Coronary artery (tissue), 2 donors: Measurements from ENCODE around the gene SUPT7L.

Source experiments
- DNase-seq: peaks from one replicate; pipeline ENCODE4 v3.0.0-alpha.2; 2017; ENCODE audit warnings: low spot score
- H3K27ac ChIP-seq, 2 donors: fragments of 200-600 bp; sonication (generic); one replicate each; pipeline ENCODE4 v1.5.1; 2016 to 2019
- H3K4me3 ChIP-seq: fragments of 200-600 bp; sonication (generic); 2 replicates; pipeline ENCODE4 v1.5.1; 2016; ENCODE audit warnings: mild to moderate bottlenecking, moderate library complexity
- TF ChIP-seq, protein P1 (sequence below): fragments of 200-600 bp; sonication (generic); IDR thresholded peaks from one replicate; pipeline ENCODE4 v1.5.1; 2019; ENCODE audit warnings: antibody characterized with exemption

The SUPT7L gene, protein sequence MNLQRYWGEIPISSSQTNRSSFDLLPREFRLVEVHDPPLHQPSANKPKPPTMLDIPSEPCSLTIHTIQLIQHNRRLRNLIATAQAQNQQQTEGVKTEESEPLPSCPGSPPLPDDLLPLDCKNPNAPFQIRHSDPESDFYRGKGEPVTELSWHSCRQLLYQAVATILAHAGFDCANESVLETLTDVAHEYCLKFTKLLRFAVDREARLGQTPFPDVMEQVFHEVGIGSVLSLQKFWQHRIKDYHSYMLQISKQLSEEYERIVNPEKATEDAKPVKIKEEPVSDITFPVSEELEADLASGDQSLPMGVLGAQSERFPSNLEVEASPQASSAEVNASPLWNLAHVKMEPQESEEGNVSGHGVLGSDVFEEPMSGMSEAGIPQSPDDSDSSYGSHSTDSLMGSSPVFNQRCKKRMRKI

DNA sequence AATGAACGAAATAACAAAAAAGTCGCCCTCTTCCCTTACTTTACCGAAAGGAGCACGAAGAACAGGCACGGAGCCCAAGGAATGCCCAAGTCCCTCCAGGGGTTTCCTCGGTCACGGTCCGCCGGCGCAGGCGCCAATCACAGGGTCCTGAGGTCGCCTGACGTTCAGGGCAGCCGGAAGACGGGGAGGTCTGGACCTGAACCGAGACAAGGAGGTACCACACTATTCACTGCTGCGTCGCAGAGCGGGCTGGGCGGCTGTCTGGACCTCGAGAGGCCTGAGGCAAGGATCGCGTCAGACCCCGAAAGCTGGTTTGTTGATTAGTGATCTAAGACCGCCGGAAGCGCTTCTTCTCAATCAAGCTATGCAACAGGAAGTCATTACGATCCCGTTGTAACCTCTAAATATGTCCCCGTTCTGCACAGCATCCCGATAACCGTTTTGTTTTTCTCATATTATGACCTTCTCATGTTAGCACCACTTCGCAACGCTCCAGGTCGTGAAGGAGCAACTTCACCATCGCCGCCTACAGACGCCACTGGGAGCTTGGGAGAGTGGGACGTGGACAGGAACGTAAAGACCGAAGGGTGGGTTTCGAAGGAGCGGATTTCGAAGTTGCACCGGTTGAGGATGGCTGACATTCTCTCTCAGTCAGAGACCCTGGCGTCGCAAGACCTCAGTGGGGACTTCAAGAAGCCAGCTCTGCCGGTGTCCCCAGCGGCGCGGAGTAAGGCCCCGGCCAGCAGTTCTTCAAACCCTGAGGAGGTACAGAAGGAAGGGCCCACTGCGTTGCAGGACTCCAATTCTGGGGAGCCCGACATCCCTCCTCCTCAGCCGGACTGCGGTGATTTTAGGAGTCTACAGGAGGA lies at the start of gene SUPT7L, which contains the start of gene SLC4A1AP:
TSS of gene SUPT7L (minus strand) at position 330 of the 869 bp plus-strand sequence. CDS start 1,422 bp downstream, outside the sequence.
TSS of gene SLC4A1AP (plus strand) at position 605 of the 869 bp plus-strand sequence. CDS start at position 631, 26 bp downstream.
- Histone ChIP-seq H3K27ac (peak within 1 kb of the TSS; percentile 79 to 95), H3K4me3 (peak within 1 kb of the TSS; percentile 89)
- DNase-seq: peak; percentile 79
- TF ChIP-seq, protein P1, sequence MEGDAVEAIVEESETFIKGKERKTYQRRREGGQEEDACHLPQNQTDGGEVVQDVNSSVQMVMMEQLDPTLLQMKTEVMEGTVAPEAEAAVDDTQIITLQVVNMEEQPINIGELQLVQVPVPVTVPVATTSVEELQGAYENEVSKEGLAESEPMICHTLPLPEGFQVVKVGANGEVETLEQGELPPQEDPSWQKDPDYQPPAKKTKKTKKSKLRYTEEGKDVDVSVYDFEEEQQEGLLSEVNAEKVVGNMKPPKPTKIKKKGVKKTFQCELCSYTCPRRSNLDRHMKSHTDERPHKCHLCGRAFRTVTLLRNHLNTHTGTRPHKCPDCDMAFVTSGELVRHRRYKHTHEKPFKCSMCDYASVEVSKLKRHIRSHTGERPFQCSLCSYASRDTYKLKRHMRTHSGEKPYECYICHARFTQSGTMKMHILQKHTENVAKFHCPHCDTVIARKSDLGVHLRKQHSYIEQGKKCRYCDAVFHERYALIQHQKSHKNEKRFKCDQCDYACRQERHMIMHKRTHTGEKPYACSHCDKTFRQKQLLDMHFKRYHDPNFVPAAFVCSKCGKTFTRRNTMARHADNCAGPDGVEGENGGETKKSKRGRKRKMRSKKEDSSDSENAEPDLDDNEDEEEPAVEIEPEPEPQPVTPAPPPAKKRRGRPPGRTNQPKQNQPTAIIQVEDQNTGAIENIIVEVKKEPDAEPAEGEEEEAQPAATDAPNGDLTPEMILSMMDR: no peak

DNA sequence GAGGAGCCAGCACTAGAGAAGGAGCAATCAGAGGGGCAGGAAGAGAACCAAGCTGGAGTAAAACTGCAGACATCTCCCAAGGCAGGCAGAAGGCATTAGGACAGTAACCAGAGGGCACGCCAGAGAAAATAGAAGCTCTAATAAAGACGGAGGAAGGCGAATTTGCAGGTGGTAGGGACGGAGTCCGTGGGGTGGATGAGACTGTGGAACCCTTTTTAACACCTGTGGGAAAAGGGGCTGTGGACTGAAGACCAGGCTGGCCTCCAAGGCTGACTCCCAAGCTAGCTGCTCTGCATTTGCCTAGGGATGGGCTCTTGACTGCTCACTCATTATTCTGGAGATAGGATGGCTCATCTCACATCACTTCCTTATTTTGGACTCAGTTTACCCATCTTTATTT lies 49.8 kb upstream of the SUPT7L start:
- no peak for DNase-seq
- TF ChIP-seq, protein P1: no peak
- no peak overlapping the region for H3K4me3 ChIP-seq
- H3K27ac ChIP-seq: no peak overlapping the region

DNA sequence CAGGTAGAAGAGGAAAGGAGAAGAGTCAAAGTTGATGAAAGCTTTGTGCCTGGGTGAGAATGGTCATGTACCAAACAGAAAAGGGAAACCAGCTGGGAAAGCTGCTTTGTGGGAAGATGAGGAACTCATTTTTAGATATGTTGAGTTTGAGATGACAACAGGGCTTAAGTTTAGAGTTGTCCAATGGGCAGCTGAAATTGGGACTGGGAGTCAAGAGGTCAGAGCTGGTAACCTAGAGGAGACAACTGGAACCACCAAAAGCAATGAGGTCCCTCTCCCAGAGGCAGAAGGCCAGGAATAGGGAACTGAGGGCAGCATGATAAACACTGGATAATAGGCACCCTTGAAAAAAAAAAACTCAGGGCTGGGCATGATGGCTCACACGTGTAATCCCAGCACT lies 49.1 kb upstream of the SUPT7L start:
- Histone ChIP-seq H3K27ac (peak overlapping the region in 1 of 2 donors; percentile 5), H3K4me3 (no peak overlapping the region)
- TF ChIP-seq, protein P1: no peak
- DNase-seq: no peak

DNA sequence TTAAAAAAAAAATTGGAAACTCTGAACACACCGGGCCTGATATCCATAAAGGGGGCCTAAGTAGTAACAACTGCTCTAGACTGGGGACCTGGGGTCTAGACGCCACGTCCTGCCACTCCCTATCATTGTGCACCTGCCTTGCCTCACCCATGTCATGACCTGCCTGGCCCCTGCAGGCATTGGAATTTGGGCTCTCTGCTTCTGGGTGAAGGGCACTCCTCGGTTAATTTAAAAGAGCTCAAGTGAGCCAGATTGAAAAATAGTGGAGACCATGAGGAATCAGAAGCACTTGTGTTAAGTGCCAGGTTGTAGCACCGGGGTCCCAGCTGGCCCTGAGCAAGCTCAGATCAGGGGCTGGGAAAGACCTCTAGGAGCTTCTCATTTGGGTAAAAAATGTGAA lies 48.4 kb upstream of the SUPT7L start:
- Histone ChIP-seq H3K4me3 (no peak overlapping the region), H3K27ac (no peak overlapping the region)
- TF ChIP-seq, protein P1: no peak
- DNase-seq: no peak

DNA sequence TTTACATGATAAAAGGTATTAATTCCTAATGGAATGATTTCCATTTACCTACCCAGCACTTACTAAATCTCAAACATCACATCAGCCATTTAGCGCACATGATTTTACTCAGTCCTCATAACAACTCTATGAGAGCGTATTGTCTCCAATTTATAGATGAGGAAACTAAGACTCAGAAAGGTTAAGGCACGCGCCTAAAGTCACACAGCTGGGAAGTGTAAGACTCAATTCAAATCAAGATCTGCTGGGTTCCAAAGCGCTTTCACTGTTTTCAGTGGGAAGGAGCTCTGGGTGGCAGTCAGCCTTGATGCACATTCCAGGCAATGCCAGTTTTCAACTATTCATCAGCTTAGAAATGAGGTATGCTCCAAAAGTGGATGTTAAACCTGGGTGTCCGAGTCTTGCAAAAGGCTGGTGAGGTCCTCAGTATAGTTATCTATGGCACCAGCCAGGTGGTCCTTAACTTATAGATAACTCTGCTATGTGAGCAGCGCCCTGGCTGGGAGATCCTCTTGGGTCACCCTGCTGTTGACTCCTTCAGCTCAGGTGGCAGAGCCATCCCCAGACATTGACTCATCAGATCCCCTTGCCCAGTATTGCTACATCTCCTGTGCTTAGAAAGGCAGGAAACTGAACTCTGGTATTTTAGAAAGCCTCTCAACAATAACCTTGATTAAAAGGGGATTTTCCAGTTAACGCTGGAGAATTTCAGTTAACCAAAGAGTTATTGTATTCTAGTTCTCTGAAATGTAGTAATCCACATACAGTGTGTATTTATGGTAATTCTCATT lies 47.4 kb upstream of the SUPT7L start:
- DNase-seq: no peak
- no peak overlapping the region for H3K4me3 ChIP-seq
- TF ChIP-seq, protein P1: no peak
- H3K27ac ChIP-seq: peak overlapping the region in 1 of 2 donors; percentile 49

DNA sequence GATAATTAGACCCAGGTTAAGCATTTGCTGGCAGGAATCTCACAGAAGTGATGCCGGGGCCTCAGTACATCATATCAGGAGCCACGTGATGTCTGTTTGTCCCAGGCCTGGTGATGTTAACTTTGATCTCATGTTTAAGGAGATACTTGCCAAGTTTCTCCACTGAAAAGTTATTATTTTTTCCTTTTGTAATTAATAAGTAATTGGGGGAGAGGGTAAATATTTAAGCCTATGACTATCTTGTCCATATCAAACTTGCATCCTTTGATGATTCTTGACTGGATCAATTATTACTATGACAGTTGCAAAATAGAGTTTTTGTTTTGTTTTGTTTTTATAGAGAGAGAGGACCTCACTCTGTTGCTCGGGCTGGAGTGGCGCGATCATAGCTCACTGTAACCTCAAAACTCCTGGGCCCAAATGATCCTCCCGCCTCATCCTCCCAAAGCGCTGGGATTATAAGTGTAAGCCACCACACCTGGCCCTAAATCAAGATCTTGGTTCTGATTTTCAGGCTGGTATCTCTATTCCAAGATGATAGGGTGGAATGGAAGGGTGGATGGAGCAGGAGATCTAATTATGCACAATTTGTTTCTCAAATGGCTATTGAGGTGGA lies 46.7 kb upstream of the SUPT7L start:
- no peak overlapping the region for H3K4me3 ChIP-seq
- no peak for DNase-seq
- H3K27ac ChIP-seq: peak overlapping the region; percentile 89 to 91
- TF ChIP-seq, protein P1: no peak
